NT2/D1 (cell line): Measurements from ENCODE around the gene OR52K1.

ENCODE experiments used
- SUZ12 ChIP-seq: IDR thresholded peaks from 2 replicates; pipeline ENCODE4 v1.6.1; 2011; ENCODE audit not compliant: insufficient read length, insufficient read depth; ENCODE audit errors: extremely low read depth
- YY1 ChIP-seq: IDR thresholded peaks from 2 replicates; pipeline ENCODE4 v1.6.1; 2011; ENCODE audit not compliant: insufficient read length, insufficient read depth

DNA sequence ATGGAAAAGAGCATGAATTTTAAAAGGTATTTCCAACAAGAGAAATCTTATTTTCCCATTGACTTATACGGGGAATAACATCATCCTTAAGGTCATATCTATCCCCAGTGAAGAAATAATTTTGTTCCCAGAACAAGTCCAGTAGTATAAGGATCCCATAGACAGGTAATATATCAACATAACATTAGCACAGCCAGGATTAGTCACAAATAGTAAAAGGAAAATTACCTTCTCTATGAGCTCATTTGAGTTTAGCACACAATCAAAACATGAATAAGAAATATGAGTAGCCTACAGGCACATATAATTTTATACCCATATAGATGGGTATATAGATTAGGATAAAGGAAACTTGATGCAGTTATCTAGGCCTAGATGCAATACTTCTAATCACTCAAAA, 2.8 kb upstream of the OR52K1 start:
- TF ChIP-seq SUZ12: no peak
- no peak for TF ChIP-seq YY1
